Activated CD4-positive, alpha-beta T cell treated with anti-CD3 and anti-CD28 coated beads, Interleukin-2, Interleukin-4, amounts not matched to agents 100 ng/mL and 50 ng/mL, durations not matched to agents 16 hours and 8 hours (primary cell): ENCODE measurements around the gene PML.
"Not testable (repeated sequence)": the region's sequence is repeated elsewhere in the genome, so short reads cannot be mapped to it uniquely, and the experiment has no call there.

Source experiments
- DNase-seq: peaks from one replicate; pipeline ENCODE4 v3.0.0-alpha.2; 2020; ENCODE audit warnings: low spot score

PML gene

GRCh38 chr15:74038707-74039655 lies 44.5 kb downstream of the PML start:
- no peak for DNase-seq

GRCh38 chr15:74039656-74040010 lies 45.1 kb downstream of the PML start:
- DNase-seq, result no peak

GRCh38 chr15:74040109-74040850 lies 45.8 kb downstream of the PML start:
- DNase-seq, result no peak

- DNase-seq, result no peak
Measured at GRCh38 chr15:74041311-74041756, 46.8 kb downstream of the PML start.

- no peak for DNase-seq
Measured at GRCh38 chr15:74041777-74042435, 47.4 kb downstream of the PML start.

- DNase-seq, result no peak
Measured at GRCh38 chr15:74042603-74043424, 48.3 kb downstream of the PML start.

GRCh38 chr15:74043425-74044266 lies 49.1 kb downstream of the PML start:
- no peak for DNase-seq

- DNase-seq, result no peak
Measured at GRCh38 chr15:74044267-74045110, 50.0 kb downstream of the PML start.

- no peak for DNase-seq
Measured at GRCh38 chr15:74045184-74045583, 50.7 kb downstream of the PML start.

GRCh38 chr15:74045636-74046274 lies 51.2 kb downstream of the PML start:
- DNase-seq, result no peak

GRCh38 chr15:74046275-74046674 lies 51.8 kb downstream of the PML start:
- DNase-seq, result no peak

- DNase-seq, result no peak
Measured at GRCh38 chr15:74050127-74050526, 55.6 kb downstream of the PML start.

GRCh38 chr15:74050556-74051234 lies 56.2 kb downstream of the PML start:
- no peak for DNase-seq

- DNase-seq, result not testable (repeated sequence)
Measured at GRCh38 chr15:74052271-74053260, 58.0 kb downstream of the PML start.

GRCh38 chr15:74053517-74053916 lies 59.0 kb downstream of the PML start:
- DNase-seq, result no peak

GRCh38 chr15:74053941-74054529 lies 59.5 kb downstream of the PML start:
- peak; percentile 75 for DNase-seq

GRCh38 chr15:74055804-74056203 lies 61.3 kb downstream of the PML start:
- no peak for DNase-seq
